BE2C (cell line): ENCODE measurements around the gene MRS2.
"Not testable (repeated sequence)": the region's sequence is repeated elsewhere in the genome, so short reads cannot be mapped to it uniquely, and the experiment has no call there.

Source experiments
- DNase-seq: peaks from one replicate; pipeline ENCODE4 v3.0.0-alpha.2; 2020
- H3K27me3 ChIP-seq: fragments of 250-450 bp; sonication (Bioruptor Pico); 2 replicates; pipeline ENCODE4 v1.5.1; 2020; ENCODE audit warnings: mild to moderate bottlenecking
- H3K36me3 ChIP-seq: fragments of 250-450 bp; sonication (Bioruptor Pico); 2 replicates; pipeline ENCODE4 v1.5.1; 2020; ENCODE audit warnings: mild to moderate bottlenecking
- H3K4me1 ChIP-seq: fragments of 250-450 bp; sonication (Bioruptor Pico); 2 replicates; pipeline ENCODE4 v1.5.1; 2020
- H3K4me3 ChIP-seq: 2 replicates; pipeline ENCODE4 v1.5.1; 2011; ENCODE audit warnings: low read depth, low read length
- H3K9me3 ChIP-seq: fragments of 250-450 bp; sonication (Bioruptor Pico); 2 replicates; pipeline ENCODE4 v1.5.1; 2020
- TF ChIP-seq, protein P1 (sequence below): IDR thresholded peaks from 2 replicates; pipeline ENCODE4 v1.5.1; 2012; ENCODE audit warnings: mild to moderate bottlenecking, low read depth, low read length

MRS2 gene

DNA sequence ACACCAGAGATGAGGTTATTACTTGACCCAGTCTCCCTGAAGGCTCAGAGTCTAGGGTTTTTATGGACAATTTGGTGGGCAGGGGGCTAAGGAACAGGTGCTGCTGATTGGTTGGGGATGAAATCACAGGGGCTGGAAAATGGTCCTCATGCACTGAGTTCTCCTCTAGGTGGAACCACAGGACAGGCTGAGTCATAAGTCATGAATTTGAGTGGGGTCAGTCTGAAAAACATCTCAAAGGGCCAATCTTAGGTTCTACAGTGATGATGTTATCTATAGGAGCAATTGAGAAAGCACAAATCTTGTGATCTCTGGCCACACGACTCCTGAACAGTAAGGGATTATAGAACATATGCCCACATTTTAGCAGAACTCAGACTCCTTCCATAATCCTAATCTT is 5.9 kb upstream of the MRS2 start:
- Histone ChIP-seq H3K9me3 (peaks cover 6% of the 10 kb centered on the region), H3K36me3 (no peaks in the 10 kb centered on the region), H3K27me3 (no peaks in the 10 kb centered on the region), H3K4me1 (peaks cover 15% of the 10 kb centered on the region), H3K4me3 (no peak overlapping the region)
- TF ChIP-seq, protein P1, sequence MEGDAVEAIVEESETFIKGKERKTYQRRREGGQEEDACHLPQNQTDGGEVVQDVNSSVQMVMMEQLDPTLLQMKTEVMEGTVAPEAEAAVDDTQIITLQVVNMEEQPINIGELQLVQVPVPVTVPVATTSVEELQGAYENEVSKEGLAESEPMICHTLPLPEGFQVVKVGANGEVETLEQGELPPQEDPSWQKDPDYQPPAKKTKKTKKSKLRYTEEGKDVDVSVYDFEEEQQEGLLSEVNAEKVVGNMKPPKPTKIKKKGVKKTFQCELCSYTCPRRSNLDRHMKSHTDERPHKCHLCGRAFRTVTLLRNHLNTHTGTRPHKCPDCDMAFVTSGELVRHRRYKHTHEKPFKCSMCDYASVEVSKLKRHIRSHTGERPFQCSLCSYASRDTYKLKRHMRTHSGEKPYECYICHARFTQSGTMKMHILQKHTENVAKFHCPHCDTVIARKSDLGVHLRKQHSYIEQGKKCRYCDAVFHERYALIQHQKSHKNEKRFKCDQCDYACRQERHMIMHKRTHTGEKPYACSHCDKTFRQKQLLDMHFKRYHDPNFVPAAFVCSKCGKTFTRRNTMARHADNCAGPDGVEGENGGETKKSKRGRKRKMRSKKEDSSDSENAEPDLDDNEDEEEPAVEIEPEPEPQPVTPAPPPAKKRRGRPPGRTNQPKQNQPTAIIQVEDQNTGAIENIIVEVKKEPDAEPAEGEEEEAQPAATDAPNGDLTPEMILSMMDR = no peak
- DNase-seq = no peak

DNA sequence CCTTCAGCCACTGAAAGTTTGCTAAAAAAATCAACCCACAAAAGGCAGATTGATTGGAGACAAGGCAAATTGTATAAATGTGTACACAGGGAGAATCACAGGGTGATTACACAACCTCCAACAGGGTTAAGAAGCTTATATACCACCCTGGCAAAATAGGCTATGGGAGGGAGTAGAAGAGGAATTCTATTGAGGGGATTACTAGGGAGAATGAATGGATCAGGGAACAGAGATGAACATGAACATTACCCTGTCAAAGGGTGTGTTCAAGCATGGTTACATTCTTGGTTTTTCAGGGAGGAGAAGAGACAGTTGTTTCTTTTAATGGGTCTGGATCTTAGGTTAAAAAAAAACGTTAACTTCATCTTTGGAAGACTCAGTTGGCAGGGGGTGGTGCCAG is 5.1 kb upstream of the MRS2 start:
- H3K27me3 ChIP-seq = no peaks in the 10 kb centered on the region
- peaks cover 2% of the 10 kb centered on the region; the same call in 1 of the 2 replicates for H3K36me3 ChIP-seq
- H3K4me3 ChIP-seq = no peak overlapping the region
- TF ChIP-seq, protein P1 = no peak
- peaks cover 18% of the 10 kb centered on the region for H3K4me1 ChIP-seq
- peaks cover 6% of the 10 kb centered on the region for H3K9me3 ChIP-seq
- DNase-seq = no peak

DNA sequence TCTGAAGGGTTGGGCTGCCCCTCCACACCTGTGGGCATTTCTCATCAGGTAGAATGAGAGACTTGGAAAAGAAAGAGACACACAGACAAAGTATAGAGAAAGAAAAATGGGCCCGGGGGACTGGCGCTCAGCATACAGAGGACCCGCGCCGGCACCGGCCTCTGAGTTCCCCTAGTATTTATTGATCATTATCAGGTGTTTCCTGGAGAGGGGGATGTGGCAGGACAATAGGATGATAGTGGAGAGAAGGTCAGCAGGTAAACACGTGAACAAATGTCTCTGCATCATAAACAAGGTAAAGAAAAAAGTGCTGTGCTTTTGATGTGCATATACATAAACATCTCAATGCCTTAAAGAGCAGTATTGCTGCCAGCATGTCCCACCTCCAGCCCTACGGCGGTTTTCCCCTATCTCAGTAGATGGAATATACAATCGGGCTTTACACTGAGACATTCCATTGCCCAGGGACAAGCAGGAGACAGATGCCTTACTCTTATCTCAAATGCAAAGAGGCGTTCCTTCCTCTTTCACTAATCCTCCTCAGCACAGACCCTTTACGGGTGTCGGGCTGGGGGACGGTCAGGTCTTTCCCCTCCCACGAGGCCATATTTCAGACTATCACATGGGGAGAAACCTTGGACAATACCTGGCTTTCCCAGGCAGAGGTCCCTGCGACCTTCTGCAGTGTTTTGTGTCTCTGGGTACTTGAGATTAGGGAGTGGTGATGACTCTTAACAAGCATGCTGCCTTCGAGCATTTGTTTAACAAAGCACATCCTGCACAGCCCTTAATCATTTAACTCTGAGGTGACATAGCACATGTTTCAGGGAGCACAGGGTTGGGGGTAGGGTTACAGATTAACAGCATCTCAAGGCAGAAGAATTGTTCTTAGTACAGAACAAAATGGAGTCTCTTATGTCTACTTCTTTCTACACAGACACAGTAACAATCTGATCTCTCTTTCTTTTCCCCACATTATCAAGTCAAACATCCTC is 2.4 kb upstream of the MRS2 start:
- peaks cover 13% of the 10 kb centered on the region; the same call in 1 of the 2 replicates for H3K36me3 ChIP-seq
- not testable (repeated sequence) for H3K9me3 ChIP-seq, DNase-seq, H3K4me3 ChIP-seq, H3K27me3 ChIP-seq, H3K4me1 ChIP-seq

DNA sequence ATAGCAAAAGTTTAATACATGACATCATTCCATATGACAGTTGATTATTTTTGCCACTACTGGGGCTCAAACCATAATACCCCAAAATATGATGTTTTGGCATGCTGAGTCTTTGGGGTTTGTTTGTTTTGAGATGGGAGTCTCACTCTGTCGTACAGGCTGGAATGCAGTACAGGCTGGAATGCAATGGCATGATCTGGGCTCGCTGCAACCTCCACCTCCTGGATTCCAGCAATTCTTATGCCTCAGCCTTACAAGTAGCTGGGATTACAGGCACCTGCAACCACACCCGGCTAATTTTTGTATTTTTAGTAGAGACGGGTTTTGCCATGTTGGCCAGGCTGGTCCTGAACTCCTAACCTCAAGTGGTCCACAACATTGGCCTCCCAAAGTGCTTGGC is 1.3 kb upstream of the MRS2 start:
- DNase-seq = no peak
- H3K36me3 ChIP-seq = peaks cover 14% of the 10 kb centered on the region; the same call in 1 of the 2 replicates
- H3K9me3 ChIP-seq = peaks cover 6% of the 10 kb centered on the region
- no peaks in the 10 kb centered on the region for H3K27me3 ChIP-seq
- H3K4me1 ChIP-seq = peaks cover 3% of the 10 kb centered on the region; the same call in 1 of the 2 replicates
- TF ChIP-seq, protein P1 = no peak
- H3K4me3 ChIP-seq = no peak overlapping the region

DNA sequence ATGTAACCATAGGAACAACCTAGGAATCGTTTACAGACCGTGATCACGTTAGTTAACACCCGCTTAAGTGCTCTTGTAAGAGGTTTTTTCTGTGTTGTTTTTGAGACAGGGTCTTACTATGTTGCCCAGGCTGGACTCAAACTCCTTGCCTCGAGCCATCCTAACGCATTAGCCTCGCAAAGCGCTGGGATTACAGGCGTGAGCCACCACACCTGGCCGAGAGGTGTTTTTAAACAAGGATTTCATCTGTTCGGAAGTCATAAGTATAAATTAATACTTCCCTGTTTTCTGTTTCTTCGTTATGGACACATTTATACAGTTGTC is 727 bp downstream of the MRS2 start:
- TF ChIP-seq, protein P1 = no peak
- no peak for DNase-seq
- Histone ChIP-seq H3K4me3 (peak overlapping the region; percentile 91), H3K9me3 (no peaks in the 10 kb centered on the region), H3K4me1 (peaks cover 3% of the 10 kb centered on the region; the same call in 1 of the 2 replicates), H3K27me3 (no peaks in the 10 kb centered on the region), H3K36me3 (peaks cover 22% of the 10 kb centered on the region)

DNA sequence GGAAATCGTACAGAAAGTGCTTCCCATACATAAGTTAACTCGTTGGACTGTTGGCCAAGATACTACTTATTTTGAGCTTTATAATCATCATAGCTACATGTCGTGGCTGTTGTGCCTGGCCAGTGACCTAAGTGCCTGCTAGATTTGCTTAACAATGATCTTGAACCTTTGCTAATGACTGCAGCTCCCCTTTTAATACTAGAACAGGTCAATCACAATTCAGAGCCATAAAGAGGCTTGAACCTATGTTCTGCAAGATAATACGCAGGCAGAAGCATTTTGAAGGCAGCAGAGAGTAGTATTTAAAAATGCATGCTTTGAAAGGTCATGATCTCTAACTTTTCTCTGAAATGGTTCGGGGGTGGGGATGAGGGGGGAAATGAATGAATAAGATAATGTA is 2.5 kb downstream of the MRS2 start:
- TF ChIP-seq, protein P1 = no peak
- Histone ChIP-seq H3K4me1 (peaks cover 3% of the 10 kb centered on the region; the same call in 1 of the 2 replicates), H3K36me3 (peaks cover 33% of the 10 kb centered on the region)

More for the DNA sequence above, 2.5 kb downstream of the MRS2 start:
- Histone ChIP-seq H3K4me3 (no peak overlapping the region), H3K9me3 (no peaks in the 10 kb centered on the region), H3K27me3 (no peaks in the 10 kb centered on the region)
- DNase-seq = no peak
